ENCODE results near the gene ZBTB34.
"Not testable (repeated sequence)": the region's sequence is repeated elsewhere in the genome, so short reads cannot be mapped to it uniquely, and the experiment has no call there.

The ZBTB34 gene, protein sequence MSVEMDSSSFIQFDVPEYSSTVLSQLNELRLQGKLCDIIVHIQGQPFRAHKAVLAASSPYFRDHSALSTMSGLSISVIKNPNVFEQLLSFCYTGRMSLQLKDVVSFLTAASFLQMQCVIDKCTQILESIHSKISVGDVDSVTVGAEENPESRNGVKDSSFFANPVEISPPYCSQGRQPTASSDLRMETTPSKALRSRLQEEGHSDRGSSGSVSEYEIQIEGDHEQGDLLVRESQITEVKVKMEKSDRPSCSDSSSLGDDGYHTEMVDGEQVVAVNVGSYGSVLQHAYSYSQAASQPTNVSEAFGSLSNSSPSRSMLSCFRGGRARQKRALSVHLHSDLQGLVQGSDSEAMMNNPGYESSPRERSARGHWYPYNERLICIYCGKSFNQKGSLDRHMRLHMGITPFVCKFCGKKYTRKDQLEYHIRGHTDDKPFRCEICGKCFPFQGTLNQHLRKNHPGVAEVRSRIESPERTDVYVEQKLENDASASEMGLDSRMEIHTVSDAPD

DNA sequence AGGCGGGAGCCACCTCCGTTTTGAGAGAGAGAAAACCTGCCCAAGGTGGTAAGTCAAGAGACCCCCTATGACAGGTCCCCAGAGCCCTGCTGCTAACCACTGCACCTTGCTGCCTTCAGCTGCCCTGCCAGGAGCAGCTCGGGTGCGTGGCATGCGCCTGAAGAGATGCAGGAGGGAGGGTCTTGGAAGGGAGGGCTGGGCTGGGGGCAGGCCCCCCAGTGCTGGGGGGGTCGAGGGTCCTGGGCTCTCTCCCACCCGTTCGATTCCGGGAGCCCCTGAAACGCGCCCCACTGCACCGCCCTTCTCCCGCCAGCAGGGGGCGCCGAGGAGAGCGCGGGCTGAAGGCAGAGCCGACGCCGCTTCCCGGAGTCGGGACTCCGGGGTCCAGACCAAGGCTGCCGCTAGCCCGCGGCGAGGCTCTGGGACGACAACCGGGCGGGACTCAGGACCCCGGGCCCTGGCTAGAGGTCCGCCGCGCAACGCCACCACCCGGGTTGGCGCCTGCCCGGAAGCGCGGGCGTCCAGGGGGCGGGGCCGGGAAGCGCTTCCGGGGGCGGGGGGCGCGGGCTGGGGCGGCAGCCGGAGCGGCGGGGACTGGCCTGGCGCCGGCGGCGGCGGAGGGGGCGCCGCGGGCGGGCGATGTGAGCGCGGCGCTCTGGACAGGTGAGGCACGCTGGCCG, at the start of gene ZBTB34:
Gene ZBTB34 (plus strand): TSS at position 563 of the 680 bp plus-strand sequence. CDS start 18,761 bp downstream, outside the sequence.
- peak; percentile 13 to 71 (median 54) for DNase-seq (ENCODE audit: low read depth in 3 of 3, low spot score in 1 of 3)

DNA sequence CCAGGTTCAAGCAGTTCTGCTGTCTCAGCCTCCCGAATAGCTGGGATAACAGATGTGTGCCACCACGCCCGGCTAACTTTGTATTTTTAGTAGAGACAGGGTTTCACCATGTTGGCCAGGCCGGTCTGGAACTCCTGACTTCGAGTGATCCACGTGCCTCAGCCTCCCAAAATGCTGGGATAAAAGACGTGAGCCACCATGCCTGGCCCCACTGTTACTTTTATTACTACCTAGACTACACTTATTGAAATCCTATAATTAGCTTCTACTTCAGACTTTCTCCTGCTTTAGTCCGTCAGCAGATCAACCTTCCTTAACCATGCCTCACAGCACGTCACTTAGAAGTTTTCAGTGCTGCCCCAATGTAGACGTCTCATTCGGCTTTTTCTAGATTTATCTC, 47.4 kb upstream of the ZBTB34 start:
- DNase-seq (ENCODE audit: low read depth in 3 of 3, low spot score in 1 of 3), result no peak

DNA sequence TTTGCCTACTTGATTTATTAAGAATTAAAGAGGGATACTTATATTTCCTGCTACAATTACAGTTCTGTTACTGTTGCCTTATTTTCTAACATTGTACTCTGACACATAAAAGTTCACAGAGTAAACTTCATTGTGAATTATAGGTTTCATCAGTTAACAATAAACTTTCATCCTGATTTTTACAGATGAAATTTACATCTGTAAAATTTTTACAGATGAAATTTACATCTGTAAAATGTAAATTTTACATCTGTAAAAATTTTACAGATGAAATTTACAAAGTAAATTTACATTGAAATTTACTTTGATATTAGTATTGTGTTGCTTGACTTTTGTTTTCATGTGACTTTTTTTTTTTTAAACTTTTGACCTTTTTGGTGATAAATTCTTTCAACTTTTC, 46.3 kb upstream of the ZBTB34 start:
- no peak for DNase-seq (ENCODE audit: low read depth in 3 of 3, low spot score in 1 of 3)

DNA sequence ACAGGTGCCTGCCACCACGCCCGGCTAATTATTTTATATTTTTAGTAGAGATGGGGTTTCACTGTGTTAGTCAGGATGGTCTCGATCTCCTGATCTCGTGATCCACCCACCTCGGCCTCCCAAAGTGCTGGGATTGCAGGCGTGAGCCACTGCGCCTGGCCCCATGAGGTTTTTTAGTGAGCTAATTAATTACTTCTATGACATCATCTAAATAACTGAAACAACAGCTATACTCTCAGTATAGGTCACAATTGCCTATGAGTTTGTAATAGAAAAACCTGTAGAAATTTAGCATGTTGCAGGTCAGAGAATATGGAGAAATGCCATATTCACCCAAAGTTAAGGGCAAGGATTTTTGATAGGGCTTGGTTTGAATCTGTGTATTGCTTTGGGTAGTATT, 42.8 kb upstream of the ZBTB34 start:
- DNase-seq (ENCODE audit: low read depth in 3 of 3, low spot score in 1 of 3), result not testable (repeated sequence)

DNA sequence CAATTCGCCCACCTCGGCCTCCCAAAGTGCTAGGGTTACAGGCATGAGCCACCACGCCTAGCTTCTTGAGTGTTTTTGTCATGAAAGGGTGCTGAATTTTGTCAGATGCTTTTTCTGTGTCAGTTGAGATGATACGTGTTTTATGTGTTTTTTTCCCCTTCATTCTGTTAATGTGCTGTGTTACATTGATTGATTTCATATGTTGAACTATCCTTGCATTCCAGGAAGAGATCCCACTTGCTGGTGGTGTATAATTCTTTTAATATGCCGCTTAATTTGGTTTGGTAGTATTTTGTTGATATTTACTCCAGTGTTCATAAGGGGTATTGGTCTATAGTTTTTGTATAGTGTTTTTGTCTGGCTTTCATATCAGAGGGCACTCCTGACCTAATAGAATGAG, 42.0 kb upstream of the ZBTB34 start:
- no peak for DNase-seq (ENCODE audit: low read depth in 3 of 3, low spot score in 1 of 3)

DNA sequence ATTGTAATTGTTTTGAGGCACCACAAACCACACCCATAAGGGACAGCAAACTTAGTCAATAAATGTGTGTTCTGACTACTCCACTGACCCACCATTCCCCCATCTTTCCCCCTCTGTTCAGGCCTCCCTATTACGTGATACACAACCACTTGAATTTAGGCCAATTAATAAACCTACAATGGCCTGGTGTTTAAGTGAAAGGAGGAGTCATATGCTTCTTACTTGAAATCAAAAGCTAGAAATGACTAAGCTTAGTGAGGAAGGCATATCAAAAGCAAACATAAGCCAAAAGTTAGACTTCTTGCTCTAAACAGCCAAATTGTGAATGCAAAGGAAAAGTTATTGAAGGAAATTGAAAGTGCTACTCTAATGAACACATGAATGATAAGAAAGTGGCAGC, 41.0 kb upstream of the ZBTB34 start:
- DNase-seq (ENCODE audit: low read depth in 3 of 3, low spot score in 1 of 3), result no peak

DNA sequence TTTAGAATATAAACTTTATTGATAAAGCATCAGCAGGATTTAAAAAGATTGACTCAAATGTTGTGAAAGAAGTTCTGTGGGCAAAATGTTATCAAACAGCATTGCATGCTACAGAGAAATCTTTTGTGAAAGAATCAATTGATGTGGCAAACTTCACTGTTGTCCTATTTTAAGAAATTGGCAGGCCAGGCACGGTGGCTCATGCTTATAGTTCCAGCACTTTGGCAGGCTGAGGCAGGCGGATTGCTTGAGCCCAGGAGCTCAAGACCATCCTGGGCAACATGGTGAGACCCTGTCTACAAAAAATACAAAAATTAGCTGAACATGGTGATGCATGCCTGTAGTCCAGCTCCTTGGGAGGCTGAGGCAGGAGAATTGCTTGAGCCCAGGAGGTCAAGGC, 38.2 kb upstream of the ZBTB34 start:
- DNase-seq (ENCODE audit: low read depth in 3 of 3, low spot score in 1 of 3), result no peak

DNA sequence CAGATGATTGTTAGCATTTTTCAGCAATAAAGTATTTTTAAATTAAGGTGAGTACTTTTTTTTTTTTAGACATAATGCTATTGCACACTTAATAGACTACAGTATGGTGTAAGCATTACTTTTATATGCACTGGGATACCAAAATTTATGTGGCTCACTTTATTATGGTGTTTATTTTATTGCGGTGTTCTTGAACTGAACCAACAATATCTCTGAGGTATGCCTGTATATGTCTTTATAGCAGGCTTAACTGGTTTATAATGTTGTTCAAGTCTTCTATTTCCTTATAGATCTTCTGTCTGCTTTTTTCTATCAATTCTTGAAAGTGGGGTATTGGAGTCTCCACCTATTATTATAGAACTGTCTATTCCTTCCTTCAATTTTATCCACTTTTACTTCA, 37.6 kb upstream of the ZBTB34 start:
- no peak for DNase-seq (ENCODE audit: low read depth in 3 of 3, low spot score in 1 of 3)

DNA sequence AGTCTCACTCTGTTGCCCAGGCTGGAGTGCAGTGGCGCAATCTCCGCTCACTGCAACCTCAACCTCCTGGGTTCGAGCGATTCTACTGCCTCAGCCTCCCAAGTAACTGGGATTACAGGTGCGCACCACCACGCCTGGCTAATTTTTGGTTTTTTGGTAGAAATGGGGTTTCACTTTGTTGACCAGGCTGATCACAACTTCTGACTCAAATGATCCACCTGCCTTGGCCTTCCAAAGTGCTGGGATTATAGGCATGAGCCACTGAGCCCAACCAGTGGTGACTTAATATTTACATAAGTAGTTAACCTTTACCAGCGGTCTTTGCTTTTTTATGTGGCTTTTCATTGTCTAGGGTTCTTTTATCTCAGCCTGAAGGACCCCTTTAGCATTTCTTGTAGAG, 36.4 kb upstream of the ZBTB34 start:
- not testable (repeated sequence) for DNase-seq (ENCODE audit: low read depth in 3 of 3, low spot score in 1 of 3)

DNA sequence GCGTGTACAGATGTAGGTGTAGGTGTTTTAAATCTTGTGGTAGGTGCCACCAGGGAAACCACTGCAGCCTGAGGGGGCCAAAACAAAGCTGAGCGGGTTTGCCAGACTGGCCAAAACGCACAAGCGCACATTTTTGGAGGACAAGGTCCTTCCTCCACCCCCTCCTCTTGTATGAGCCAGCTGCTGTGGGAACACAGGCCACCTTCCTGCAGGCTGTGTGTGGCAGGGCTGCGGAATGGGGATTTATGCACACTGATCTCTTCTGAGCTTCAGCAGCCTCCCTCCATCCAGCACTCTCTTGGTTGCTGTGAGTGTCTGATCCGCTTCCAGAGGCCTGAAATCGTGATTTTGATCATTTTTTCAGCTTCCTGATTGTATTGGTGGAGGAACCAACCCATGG, 33.2 kb upstream of the ZBTB34 start:
- no peak for DNase-seq (ENCODE audit: low read depth in 3 of 3, low spot score in 1 of 3)

DNA sequence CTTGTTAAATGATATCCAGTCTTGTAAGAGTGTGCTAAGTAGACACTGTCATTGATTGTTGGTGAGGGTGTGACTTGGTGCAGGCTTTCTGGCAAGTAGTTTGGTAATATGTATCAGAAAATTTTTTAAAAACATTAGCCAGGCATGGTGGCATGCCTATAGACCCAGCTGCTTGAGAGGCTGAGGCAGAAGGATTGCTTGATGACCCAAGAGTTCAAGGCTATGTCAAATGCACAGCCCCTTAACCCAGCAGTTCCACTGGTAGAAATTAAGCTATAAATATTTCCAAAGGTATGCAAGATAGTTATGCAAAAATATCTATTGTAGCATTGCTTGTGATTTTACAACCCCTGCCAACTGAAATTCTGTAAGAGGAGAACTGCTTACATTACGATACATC, 31.4 kb upstream of the ZBTB34 start:
- DNase-seq (ENCODE audit: low read depth in 3 of 3, low spot score in 1 of 3), result no peak

DNA sequence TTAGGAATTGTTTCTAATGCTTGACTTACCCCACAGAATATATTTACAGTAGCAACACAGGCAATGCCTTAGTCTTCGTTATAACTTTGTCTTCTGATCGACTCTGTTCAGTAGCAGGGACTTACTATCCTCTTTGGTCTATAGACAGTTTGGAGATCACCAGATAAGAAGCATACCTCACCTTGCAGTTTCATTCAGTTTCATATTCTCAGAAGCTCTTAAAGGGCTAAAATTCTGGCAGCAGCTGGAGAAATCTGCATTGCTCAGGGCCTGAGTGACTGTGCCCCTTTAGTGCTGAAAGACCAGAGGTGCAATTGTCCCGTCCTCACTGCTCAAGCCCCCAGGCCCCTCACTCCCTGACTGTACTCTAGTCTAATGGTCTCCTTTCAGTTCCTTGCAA, 29.6 kb upstream of the ZBTB34 start:
- DNase-seq (ENCODE audit: low read depth in 3 of 3, low spot score in 1 of 3), result no peak

DNA sequence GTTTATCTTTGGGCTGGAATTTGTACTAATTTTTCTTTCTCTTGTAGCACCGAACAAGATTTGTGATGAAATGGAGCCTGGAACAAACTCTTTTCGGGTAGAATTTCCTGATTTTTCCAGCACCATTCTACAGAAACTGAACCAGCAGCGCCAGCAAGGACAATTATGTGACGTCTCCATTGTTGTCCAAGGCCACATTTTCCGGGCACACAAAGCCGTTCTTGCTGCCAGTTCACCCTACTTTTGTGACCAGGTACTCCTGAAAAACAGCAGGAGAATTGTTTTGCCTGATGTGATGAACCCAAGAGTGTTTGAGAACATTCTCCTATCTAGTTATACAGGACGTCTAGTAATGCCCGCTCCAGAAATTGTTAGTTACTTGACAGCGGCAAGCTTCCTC, 28.0 kb upstream of the ZBTB34 start:
- DNase-seq (ENCODE audit: low read depth in 3 of 3, low spot score in 1 of 3), result no peak

DNA sequence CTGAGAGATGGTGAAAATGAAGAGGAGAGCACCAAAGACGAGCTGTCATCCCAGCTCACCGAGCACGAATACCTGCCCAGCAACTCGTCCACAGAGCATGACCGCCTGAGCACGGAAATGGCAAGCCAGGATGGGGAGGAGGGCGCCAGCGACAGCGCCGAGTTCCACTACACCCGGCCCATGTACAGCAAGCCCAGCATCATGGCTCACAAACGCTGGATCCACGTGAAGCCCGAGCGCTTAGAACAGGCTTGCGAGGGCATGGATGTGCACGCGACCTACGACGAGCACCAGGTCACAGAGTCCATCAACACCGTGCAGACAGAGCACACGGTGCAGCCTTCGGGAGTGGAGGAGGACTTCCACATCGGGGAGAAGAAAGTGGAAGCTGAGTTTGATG, 27.4 kb upstream of the ZBTB34 start:
- DNase-seq (ENCODE audit: low read depth in 3 of 3, low spot score in 1 of 3), result no peak

DNA sequence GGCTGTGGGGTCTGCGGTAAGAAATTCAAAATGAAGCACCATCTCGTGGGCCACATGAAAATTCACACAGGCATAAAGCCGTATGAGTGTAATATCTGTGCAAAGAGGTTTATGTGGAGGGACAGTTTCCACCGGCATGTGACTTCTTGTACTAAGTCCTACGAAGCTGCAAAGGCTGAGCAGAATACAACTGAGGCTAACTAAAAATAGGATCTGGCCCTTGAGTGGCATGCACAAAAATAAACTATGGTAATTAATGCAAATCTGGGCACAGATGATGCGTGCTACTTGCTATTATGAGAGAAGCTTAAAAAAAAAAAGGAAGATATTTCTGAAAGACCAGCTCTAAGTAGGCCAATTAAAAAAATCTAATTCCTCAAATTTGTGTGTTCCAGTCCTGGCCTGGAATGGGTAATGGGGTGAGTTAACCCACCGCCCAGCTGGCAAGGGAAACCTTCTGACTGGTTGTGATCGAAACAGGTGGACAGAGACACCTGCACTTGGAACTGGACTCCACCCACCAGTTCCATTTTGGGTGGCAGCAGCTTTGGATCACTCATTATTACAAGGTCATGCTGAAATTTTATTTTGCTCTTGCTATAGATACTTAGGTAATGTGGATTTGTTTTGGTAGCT, 26.6 kb upstream of the ZBTB34 start:
- no peak for DNase-seq (ENCODE audit: low read depth in 3 of 3, low spot score in 1 of 3)

DNA sequence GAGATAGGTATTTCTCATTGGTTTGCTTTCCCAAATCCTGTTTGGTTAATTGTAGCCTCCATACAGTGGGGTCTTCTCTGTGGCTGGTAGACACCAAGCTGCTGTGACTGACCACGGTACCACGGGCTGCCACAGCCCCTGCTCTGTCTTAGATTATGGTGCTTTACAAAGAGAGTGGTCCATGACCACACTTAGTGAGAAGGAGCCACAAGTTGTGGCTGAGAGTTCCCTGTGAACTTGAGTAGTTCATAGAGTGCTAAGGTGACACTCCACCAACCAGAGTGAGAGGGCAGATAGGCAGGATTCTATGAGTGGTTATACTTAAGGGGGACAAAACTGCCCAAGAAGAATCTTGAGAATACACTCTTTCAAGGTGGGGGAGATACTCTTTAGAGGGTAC, 25.8 kb upstream of the ZBTB34 start:
- no peak for DNase-seq (ENCODE audit: low read depth in 3 of 3, low spot score in 1 of 3)

DNA sequence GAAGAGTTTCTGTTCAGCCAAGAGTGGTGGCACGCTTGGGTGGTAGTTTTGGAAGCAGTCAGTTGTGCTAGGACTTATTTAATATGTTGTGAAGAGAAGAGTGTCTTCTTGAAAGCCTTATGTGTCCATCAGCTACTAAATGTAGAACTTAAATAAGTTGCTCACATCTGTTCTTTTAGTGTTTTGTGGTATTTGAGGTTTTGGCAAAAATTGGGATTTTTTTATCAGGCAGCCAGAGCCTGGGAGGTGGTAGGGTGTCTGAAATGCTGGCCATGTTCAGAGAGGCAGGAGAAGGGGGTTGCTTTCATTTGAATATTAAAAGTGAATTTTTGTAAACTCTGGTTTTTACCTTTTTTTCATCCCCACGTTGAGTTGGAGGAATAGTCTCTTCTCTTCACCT, 24.2 kb upstream of the ZBTB34 start:
- DNase-seq (ENCODE audit: low read depth in 3 of 3, low spot score in 1 of 3), result no peak

DNA sequence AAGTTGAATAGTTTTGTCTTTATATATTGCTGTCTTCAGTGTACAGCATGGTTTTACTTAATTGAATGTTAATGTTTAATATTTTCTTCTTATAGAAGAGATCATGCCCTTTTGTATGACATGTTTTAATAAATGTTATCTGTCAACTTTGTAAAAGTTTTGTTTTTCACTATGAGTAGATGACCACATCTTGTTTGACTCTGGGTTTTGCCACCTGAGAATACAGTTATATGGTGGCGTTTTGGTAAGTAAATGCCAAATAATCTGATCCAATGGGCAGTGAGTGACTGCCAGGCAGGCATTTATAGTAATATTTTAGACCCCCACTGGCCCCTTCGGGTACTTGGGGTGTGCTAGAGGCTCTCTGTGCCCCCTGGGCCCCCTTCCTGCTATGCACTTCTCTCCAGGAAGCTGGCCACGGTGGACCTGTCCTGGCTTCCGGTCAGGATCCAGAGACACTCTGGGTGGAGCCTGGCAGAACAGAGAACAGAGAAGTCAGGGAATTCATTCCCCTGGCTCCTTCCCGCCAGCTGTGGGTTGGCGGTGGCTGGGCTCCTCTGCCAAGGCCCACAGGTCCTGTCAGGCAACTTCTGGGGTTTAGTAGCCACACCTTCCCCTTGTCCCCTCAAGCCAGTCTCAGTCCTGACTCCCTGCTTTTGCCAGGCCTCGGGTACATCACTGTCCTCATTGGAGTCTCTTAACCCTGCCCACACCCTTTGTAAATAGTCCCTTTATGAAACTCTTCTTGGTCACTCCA, 22.2 kb upstream of the ZBTB34 start:
- no peak for DNase-seq (ENCODE audit: low read depth in 3 of 3, low spot score in 1 of 3)

DNA sequence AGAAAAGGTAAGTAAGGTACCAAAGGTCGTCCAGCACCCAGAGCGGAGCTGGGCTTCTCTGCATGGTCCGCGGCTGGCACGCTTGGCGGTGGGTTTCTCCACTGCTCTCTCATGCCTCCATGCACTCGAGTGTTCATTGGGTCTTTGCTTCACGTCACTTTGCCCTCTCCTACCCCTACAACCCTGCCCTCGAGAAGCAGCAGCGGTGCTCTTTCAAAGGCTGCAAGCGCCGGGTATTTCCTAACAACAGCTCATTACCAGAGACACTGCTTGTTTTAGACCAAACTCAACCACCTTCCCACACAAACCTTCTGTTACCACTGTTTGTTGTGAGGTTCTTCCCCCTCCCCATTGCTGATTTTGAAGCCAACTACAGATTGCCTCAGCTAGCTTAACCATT, 21.5 kb upstream of the ZBTB34 start:
- no peak for DNase-seq (ENCODE audit: low read depth in 3 of 3, low spot score in 1 of 3)

DNA sequence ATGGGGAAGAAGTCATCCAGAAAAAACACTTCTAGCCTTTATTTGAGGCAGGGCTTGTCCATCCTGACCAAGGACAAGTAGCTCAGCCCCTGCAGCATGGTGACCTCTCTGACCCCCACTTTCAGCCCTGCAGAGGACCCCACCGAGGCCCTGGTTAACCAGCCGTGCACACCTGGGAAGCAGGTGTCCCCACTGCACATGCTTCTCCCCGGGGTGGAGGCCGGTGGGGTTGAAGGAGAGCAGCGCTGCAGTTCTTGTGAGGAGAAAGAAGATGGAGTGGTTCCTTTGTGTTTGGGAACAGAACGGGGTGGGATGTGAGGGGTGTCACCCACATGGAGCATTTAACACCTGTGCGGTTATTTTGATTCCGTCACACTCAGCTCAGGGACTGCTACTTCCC, 21.1 kb upstream of the ZBTB34 start:
- DNase-seq (ENCODE audit: low read depth in 3 of 3, low spot score in 1 of 3), result no peak

DNA sequence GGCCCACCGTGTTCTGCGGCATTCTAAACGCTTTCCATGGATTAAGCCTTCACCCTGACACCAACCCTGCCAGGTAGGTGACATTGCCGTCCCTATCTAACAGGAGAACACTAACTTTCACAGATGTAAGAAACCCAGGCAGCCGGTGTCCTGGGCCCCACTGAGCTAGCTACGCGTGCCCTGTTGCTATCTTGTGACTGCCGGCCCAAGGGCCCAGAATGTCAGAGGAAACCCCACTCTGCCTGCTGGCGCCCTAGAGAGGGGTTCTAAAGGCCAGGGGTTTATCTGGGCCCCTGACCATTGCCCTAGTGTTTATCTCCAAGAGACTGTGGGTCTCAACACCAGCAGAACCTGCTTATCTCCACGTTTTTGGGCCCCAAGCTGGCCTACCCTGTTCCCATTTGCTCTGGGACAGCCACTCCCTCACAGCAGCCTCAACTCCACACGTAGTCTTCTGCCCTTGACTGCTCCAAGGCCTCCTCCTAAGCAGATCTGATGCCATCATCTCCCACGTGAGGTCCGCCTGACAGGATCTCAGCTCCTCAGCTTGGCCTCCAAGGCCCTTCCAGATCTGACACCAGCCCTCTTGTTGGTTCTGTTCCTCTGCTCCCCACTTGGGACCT, 18.1 kb upstream of the ZBTB34 start:
- no peak for DNase-seq (ENCODE audit: low read depth in 3 of 3, low spot score in 1 of 3)

All from stimulated activated CD4-positive, alpha-beta T cell treated with anti-CD3 and anti-CD28 coated beads, TNF-alpha, amount 100 ng/mL, for 1 hour (primary cell).